ENCODE data around the gene FOXN3.

FOXN3 gene

GRCh38 chr14:89244720-89245119 is 172.3 kb downstream of the FOXN3 start:
- DNase-seq = no peak

- no peak for DNase-seq
These were observed 173.3 kb downstream of the FOXN3 start for GRCh38 chr14:89243741-89244140.

- no peak for DNase-seq
These were observed 173.7 kb downstream of the FOXN3 start for GRCh38 chr14:89243286-89243685.

GRCh38 chr14:89242652-89243279 is 174.3 kb downstream of the FOXN3 start:
- no peak for DNase-seq

- no peak for DNase-seq
These were observed 174.9 kb downstream of the FOXN3 start for GRCh38 chr14:89241934-89242651.

GRCh38 chr14:89241257-89241656 is 175.8 kb downstream of the FOXN3 start:
- no peak for DNase-seq

GRCh38 chr14:89240414-89240813 is 176.6 kb downstream of the FOXN3 start:
- no peak for DNase-seq

GRCh38 chr14:89239023-89239422 is 178.0 kb downstream of the FOXN3 start:
- no peak for DNase-seq

- no peak for DNase-seq
These were observed 179.0 kb downstream of the FOXN3 start for GRCh38 chr14:89237921-89238529.

GRCh38 chr14:89236851-89237250 is 180.2 kb downstream of the FOXN3 start:
- DNase-seq = no peak

- DNase-seq = no peak
These were observed 183.8 kb downstream of the FOXN3 start for GRCh38 chr14:89233184-89233583.

GRCh38 chr14:89232265-89233070 is 184.6 kb downstream of the FOXN3 start:
- DNase-seq = no peak

- no peak for DNase-seq
These were observed 185.5 kb downstream of the FOXN3 start for GRCh38 chr14:89231426-89232113.

GRCh38 chr14:89228921-89229639 is 188.0 kb downstream of the FOXN3 start:
- no peak for DNase-seq

- no peak for DNase-seq
These were observed 189.6 kb downstream of the FOXN3 start for GRCh38 chr14:89227496-89227836.

- DNase-seq = no peak
These were observed 190.1 kb downstream of the FOXN3 start for GRCh38 chr14:89226801-89227495.

GRCh38 chr14:89225607-89226006 is 191.4 kb downstream of the FOXN3 start:
- no peak for DNase-seq

GRCh38 chr14:89221109-89221810 is 195.8 kb downstream of the FOXN3 start:
- no peak for DNase-seq

GRCh38 chr14:89219051-89219450 is 198.0 kb downstream of the FOXN3 start:
- DNase-seq = no peak

GRCh38 chr14:89217891-89218290 is 199.1 kb downstream of the FOXN3 start:
- no peak for DNase-seq

GRCh38 chr14:89215531-89215930 is 201.5 kb downstream of the FOXN3 start:
- no peak for DNase-seq
